ENCODE measurements around the gene ABCA13.

DNA sequence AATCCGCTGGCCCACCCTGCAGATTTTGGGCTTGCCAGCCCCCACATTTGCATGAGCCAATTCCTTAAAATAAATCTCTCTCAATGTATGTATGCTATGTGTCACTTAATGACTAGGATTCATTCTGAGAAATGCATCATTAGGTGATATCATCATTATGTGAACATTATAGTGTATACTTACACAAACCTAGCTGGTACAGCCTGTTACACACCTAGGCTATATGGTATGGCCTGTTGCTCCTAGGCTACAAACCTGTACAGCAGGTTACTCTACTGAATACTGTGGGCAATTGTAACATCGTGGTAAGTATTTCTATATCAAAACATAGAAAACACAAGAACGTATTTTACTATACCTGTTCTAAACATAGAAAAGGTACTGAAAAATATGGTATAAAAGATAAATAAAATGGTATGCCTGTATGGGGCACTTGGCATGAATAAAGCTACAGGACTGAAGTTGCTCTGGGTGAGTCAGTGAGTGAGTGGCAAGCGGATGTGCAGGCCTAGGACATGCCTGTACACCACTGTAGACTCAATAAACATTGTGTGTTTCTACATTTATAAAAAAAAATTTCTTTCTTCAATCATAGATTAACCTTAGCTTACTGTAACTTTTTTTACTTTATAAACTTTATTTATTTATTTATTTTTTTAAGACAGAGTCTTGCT, 135.9 kb downstream of the ABCA13 start:
- TF ChIP-seq, protein P1, sequence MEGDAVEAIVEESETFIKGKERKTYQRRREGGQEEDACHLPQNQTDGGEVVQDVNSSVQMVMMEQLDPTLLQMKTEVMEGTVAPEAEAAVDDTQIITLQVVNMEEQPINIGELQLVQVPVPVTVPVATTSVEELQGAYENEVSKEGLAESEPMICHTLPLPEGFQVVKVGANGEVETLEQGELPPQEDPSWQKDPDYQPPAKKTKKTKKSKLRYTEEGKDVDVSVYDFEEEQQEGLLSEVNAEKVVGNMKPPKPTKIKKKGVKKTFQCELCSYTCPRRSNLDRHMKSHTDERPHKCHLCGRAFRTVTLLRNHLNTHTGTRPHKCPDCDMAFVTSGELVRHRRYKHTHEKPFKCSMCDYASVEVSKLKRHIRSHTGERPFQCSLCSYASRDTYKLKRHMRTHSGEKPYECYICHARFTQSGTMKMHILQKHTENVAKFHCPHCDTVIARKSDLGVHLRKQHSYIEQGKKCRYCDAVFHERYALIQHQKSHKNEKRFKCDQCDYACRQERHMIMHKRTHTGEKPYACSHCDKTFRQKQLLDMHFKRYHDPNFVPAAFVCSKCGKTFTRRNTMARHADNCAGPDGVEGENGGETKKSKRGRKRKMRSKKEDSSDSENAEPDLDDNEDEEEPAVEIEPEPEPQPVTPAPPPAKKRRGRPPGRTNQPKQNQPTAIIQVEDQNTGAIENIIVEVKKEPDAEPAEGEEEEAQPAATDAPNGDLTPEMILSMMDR (IDR thresholded peaks at IDR 0.05) = no peak
- TF ChIP-seq POLR2A (IDR thresholded peaks at IDR 0.05) = no peak

Measured in right lobe of liver (tissue), 4 donors.